GM12873 (cell line): ENCODE results near the gene RAP1GAP2.

Source experiments
- TF ChIP-seq, protein P1 (sequence below): IDR thresholded peaks from 2 replicates; pipeline ENCODE4 v1.5.1; 2012; ENCODE audit warnings: low read depth, mild to moderate bottlenecking, moderate library complexity, low read length, control low read depth; ENCODE audit not compliant: insufficient read depth; ENCODE audit errors: missing control alignments

Gene RAP1GAP2

DNA sequence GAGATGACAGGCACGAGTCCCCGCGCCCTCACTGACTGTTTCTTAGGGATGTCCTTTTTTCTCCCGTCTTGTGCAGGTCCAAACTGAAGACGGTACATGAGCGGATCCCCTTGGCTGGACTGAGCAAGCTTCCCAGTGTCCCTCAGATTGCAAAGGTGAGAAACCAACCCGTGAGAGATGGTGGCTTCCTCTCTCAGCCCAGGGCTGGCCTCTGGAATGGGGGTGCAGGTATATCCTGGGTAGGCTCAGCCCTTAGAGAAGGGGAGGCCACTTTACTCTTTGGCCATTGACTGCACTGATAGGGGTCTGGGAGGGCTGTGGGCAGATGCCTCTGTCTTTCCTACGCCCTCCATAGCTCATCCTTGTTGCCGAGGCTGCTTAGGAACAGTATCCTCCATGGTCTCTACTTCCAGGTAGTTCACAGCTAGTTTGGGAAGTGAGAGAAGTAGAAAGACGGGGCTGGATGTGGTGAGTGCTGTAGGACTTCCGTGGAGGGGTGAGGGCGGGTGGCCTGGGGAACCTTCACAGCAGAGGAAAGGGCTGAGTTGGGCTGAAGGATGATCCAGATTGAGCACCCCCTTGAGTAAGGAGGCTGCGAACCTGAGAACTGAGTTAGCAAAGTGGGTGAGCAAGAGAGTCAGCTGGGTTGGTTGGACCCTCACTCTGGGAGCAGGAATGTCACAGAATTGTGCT lies 184.1 kb downstream of the RAP1GAP2 start:
- TF ChIP-seq, protein P1, sequence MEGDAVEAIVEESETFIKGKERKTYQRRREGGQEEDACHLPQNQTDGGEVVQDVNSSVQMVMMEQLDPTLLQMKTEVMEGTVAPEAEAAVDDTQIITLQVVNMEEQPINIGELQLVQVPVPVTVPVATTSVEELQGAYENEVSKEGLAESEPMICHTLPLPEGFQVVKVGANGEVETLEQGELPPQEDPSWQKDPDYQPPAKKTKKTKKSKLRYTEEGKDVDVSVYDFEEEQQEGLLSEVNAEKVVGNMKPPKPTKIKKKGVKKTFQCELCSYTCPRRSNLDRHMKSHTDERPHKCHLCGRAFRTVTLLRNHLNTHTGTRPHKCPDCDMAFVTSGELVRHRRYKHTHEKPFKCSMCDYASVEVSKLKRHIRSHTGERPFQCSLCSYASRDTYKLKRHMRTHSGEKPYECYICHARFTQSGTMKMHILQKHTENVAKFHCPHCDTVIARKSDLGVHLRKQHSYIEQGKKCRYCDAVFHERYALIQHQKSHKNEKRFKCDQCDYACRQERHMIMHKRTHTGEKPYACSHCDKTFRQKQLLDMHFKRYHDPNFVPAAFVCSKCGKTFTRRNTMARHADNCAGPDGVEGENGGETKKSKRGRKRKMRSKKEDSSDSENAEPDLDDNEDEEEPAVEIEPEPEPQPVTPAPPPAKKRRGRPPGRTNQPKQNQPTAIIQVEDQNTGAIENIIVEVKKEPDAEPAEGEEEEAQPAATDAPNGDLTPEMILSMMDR: no peak

DNA sequence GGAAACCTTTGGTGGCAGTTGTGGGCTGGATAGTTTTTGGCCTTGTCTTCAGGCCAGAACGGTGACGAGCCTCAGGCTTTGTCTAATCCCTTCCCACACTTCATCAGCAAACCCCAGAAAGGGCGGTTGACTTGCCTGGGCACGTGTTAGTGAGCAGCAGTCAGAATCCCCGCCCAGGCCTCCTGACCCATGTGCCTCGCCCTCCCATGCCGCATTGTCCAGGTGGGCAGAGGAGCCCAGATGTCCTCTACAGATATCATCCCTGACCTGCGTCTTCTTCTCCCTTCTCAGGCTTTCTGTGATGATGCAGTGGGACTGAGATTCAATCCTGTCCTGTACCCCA lies 184.6 kb downstream of the RAP1GAP2 start:
- TF ChIP-seq, protein P1: no peak

DNA sequence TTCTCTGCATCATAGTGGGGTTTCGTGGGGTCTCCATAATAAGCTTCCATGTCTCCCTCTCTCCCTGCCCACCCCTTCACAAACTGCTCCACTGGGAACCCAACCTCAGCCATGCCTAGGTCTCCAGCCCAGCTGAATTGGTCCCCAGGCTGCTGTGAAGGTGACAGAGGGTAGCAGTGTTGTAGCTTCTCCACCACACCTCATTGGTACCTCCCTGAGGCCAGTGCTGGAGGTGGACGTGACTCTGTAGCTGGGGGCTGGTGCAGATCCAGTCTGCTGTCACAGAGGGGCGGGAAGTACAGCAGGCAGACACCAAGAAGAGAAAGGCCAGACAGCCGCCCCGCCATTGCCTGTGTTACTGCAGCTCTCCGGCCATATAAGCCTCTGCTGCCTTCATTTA lies 185.1 kb downstream of the RAP1GAP2 start:
- TF ChIP-seq, protein P1: no peak

DNA sequence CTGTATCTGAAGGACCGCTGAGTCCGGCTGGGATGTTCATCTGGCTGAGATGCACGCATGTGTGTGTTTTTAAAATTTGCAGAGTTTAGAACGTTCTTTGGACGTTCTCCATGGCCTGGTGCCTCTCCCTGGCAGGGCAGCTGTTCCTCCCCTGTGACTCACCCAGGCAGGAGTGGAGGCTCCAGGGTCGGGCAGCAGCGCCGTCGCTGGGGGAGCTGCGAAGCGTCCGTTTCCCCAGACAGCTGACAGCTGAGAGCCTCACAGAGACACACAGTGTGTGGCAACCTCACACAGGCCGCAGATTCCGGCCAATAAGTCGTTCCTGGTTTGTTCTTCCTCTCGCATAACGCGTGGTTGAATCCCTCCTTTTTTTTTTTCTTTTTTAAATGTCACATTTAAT lies 186.6 kb downstream of the RAP1GAP2 start:
- TF ChIP-seq, protein P1: no peak

DNA sequence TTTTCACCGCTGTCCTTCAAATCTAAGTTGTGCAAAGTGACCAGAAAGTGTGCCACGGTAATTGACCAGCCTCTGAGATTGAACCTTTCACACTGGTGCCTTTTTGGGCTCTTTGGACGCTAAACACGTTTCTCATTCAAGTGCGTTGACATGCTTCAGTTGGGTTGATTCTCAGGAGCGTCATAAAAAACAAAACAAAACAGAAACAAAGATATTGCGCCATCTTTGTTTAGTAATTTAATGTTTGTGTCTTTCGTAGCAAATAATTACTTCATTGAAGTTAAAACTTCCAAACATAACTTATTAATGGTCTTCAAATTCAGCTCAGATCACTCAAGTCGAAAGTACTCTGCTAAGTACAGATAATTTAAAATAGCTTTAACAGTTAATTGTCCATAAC lies 187.0 kb downstream of the RAP1GAP2 start:
- TF ChIP-seq, protein P1: no peak

DNA sequence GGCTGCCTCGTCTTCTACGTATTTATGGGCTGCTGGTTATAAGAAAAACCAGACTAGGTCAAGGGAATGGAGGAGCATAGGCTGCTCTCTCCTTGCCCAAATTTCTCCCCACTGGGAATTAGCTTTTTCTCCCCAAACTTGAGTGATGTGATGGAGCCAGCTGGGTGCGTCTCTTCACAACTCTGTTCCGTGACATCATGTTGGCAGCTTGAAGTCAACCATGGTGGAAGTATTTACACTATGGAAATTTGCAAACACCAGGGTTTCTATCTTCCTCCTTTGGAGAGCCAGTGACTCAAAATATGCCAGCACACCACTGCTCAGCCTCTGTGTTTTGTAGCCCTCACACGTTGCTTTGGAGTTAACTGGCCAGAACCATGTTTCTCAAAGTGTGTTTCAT lies 189.1 kb downstream of the RAP1GAP2 start:
- TF ChIP-seq, protein P1: no peak

DNA sequence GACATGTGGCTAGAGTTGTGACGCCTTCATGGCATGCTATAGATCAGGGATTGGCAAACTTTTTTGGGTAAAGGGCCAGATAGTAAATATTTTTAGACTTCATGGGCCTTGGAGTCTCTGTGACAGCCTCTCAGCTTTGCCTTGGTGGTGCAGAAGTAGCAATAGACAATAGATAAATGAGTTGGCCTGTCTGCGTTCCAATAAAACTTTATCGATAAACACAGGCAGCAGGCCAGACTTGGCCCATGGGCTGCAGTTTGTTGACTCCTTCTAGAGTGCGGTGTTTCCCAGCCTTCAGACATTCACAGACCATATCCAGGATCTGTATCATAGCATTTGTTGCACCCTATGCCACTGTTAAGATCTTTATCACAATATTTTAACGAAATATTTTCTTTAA lies 190.7 kb downstream of the RAP1GAP2 start:
- TF ChIP-seq, protein P1: no peak
